Measurements from ENCODE around the gene MAP3K8. TPM values are rescaled to one million over a fixed set of nuclear protein-coding genes. Genes with fewer than 3 reads are reported as not detected.

MAP3K8 gene
- total RNA-seq, 1 donor from 2014 or later = 5.1 TPM

- no peak overlapping the region for H3K9ac ChIP-seq (ENCODE audit: low read length)
- TF ChIP-seq, protein P1, sequence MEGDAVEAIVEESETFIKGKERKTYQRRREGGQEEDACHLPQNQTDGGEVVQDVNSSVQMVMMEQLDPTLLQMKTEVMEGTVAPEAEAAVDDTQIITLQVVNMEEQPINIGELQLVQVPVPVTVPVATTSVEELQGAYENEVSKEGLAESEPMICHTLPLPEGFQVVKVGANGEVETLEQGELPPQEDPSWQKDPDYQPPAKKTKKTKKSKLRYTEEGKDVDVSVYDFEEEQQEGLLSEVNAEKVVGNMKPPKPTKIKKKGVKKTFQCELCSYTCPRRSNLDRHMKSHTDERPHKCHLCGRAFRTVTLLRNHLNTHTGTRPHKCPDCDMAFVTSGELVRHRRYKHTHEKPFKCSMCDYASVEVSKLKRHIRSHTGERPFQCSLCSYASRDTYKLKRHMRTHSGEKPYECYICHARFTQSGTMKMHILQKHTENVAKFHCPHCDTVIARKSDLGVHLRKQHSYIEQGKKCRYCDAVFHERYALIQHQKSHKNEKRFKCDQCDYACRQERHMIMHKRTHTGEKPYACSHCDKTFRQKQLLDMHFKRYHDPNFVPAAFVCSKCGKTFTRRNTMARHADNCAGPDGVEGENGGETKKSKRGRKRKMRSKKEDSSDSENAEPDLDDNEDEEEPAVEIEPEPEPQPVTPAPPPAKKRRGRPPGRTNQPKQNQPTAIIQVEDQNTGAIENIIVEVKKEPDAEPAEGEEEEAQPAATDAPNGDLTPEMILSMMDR (IDR thresholded peaks at IDR 0.05; ENCODE audit: insufficient read depth, low read depth, low read length) = no peak
- no peak for TF ChIP-seq EZH2 (IDR thresholded peaks at IDR 0.05; ENCODE audit: insufficient read depth, low read length)
- H3K27me3 Mint-ChIP-seq (ENCODE audit: low read depth, unreplicated experiment) = no peaks in the 10 kb centered on the region
- peaks cover 4% of the 10 kb centered on the region for H3K4me1 Mint-ChIP-seq (ENCODE audit: low read depth, unreplicated experiment)
- no peak overlapping the region for H3K4me3 ChIP-seq (ENCODE audit: insufficient read depth, low read depth, low read length)
- no peaks in the 10 kb centered on the region for H3K36me3 ChIP-seq (ENCODE audit: insufficient read depth, low read length)
- H3K9me3 ChIP-seq (ENCODE audit: insufficient read depth, low read depth, low read length) = no peaks in the 10 kb centered on the region
- no peak overlapping the region for H3K4me2 ChIP-seq (ENCODE audit: low read length)
- no peak overlapping the region for H3K27ac Mint-ChIP-seq (ENCODE audit: unreplicated experiment)
- no peak overlapping the region for H3K4me3 Mint-ChIP-seq (ENCODE audit: unreplicated experiment)
- no peaks in the 10 kb centered on the region for H3K4me1 ChIP-seq (ENCODE audit: insufficient read depth, low read length)
- no peaks in the 10 kb centered on the region for H4K20me1 ChIP-seq (ENCODE audit: insufficient read depth, low read length)
- no peaks in the 10 kb centered on the region for H3K9me3 Mint-ChIP-seq (ENCODE audit: unreplicated experiment)
- no peak for FAIRE-seq
- no peaks in the 10 kb centered on the region for H3K36me3 Mint-ChIP-seq (ENCODE audit: low read depth, unreplicated experiment)
- no peaks in the 10 kb centered on the region for H3K79me2 ChIP-seq (ENCODE audit: insufficient read depth, low read length)
- no peaks in the 10 kb centered on the region for H3K27me3 ChIP-seq (ENCODE audit: insufficient read depth, low read length)
- no peak for DNase-seq (ENCODE audit: low read depth)
- no peak overlapping the region for H2AFZ ChIP-seq (ENCODE audit: low read depth, low read length)
- H3K27ac ChIP-seq (ENCODE audit: low read depth, low read length) = no peak overlapping the region
Measured at GRCh38 chr10:30415593-30415992, 18.4 kb upstream of the MAP3K8 start.

DNA sequence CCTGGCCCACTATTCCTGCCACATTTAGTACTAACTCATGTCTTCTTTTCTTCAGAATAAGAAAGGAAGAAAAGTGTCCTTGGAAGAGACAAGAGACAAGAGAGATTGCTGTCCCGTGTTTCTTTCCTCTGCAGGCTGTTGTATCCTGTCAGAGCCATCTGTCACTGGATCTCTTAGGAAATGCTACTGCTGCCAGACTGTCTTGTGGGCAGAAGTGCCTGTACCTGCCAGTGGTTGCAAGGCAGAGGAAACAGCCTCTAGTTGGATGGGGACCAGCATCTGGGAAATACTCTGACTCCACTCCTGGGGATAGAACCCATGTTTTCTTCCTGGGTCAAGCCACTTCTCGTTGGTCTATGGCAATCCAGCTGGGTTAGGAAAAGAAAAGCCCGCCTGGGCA is 16.7 kb upstream of the MAP3K8 start:
- no peak overlapping the region for H3K27ac Mint-ChIP-seq (ENCODE audit: unreplicated experiment)
- no peaks in the 10 kb centered on the region for H3K27me3 Mint-ChIP-seq (ENCODE audit: low read depth, unreplicated experiment)
- no peaks in the 10 kb centered on the region for H3K36me3 Mint-ChIP-seq (ENCODE audit: low read depth, unreplicated experiment)
- no peak for TF ChIP-seq EZH2 (IDR thresholded peaks at IDR 0.05; ENCODE audit: insufficient read depth, low read length)
- TF ChIP-seq, protein P1 (IDR thresholded peaks at IDR 0.05; ENCODE audit: insufficient read depth, low read depth, low read length) = no peak
- H2AFZ ChIP-seq (ENCODE audit: low read depth, low read length) = no peak overlapping the region
- no peaks in the 10 kb centered on the region for H3K9me3 ChIP-seq (ENCODE audit: insufficient read depth, low read depth, low read length)
- no peak for DNase-seq (ENCODE audit: low read depth)
- no peak overlapping the region for H3K9ac ChIP-seq (ENCODE audit: low read length)
- no peak overlapping the region for H3K27ac ChIP-seq (ENCODE audit: low read depth, low read length)
- H4K20me1 ChIP-seq (ENCODE audit: insufficient read depth, low read length) = no peaks in the 10 kb centered on the region
- H3K36me3 ChIP-seq (ENCODE audit: insufficient read depth, low read length) = no peaks in the 10 kb centered on the region
- FAIRE-seq = no peak
- H3K4me3 ChIP-seq (ENCODE audit: insufficient read depth, low read depth, low read length) = no peak overlapping the region
- no peaks in the 10 kb centered on the region for H3K79me2 ChIP-seq (ENCODE audit: insufficient read depth, low read length)
- H3K4me3 Mint-ChIP-seq (ENCODE audit: unreplicated experiment) = no peak overlapping the region
- H3K27me3 ChIP-seq (ENCODE audit: insufficient read depth, low read length) = no peaks in the 10 kb centered on the region
- no peaks in the 10 kb centered on the region for H3K9me3 Mint-ChIP-seq (ENCODE audit: unreplicated experiment)
- peaks cover 4% of the 10 kb centered on the region for H3K4me1 Mint-ChIP-seq (ENCODE audit: low read depth, unreplicated experiment)
- H3K4me2 ChIP-seq (ENCODE audit: low read length) = no peak overlapping the region
- H3K4me1 ChIP-seq (ENCODE audit: insufficient read depth, low read length) = no peaks in the 10 kb centered on the region

DNA sequence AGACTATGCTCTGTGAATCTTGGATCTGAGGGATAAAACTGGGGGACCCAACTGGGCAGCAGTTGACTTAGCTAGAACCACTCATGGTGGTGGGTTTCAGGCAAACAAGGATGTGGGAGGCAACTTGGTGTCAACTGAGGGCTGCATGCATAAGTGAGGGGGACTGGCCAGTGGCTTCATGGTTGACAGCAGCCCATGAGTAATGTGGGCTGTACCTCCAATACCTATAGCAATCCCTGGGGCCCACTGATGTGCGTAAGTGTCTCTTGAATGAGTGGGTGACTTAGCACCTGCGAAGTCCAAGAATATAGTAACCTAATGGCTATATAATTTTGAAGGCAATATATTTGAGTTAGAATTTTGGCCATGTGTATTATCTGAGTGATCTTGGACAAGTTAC is 13.7 kb upstream of the MAP3K8 start:
- Mint-ChIP-seq H3K36me3 (ENCODE audit: low read depth, unreplicated experiment) (no peaks in the 10 kb centered on the region), H3K4me3 (ENCODE audit: unreplicated experiment) (no peak overlapping the region), H3K27ac (ENCODE audit: unreplicated experiment) (no peak overlapping the region), H3K27me3 (ENCODE audit: low read depth, unreplicated experiment) (no peaks in the 10 kb centered on the region), H3K9me3 (ENCODE audit: unreplicated experiment) (no peaks in the 10 kb centered on the region), H3K4me1 (ENCODE audit: low read depth, unreplicated experiment) (peaks cover 13% of the 10 kb centered on the region)
- Histone ChIP-seq H3K4me2 (ENCODE audit: low read length) (no peak overlapping the region), H3K27me3 (ENCODE audit: insufficient read depth, low read length) (no peaks in the 10 kb centered on the region), H3K4me1 (ENCODE audit: insufficient read depth, low read length) (peaks cover 12% of the 10 kb centered on the region), H3K9ac (ENCODE audit: low read length) (no peak overlapping the region), H3K9me3 (ENCODE audit: insufficient read depth, low read depth, low read length) (no peaks in the 10 kb centered on the region), H4K20me1 (ENCODE audit: insufficient read depth, low read length) (no peaks in the 10 kb centered on the region), H3K4me3 (ENCODE audit: insufficient read depth, low read depth, low read length) (no peak overlapping the region), H3K36me3 (ENCODE audit: insufficient read depth, low read length) (no peaks in the 10 kb centered on the region), H2AFZ (ENCODE audit: low read depth, low read length) (no peak overlapping the region), H3K27ac (ENCODE audit: low read depth, low read length) (no peak overlapping the region), H3K79me2 (ENCODE audit: insufficient read depth, low read length) (no peaks in the 10 kb centered on the region)
- DNase-seq (ENCODE audit: low read depth) (no peak), FAIRE-seq (no peak)
- TF ChIP-seq EZH2 (IDR thresholded peaks at IDR 0.05; ENCODE audit: insufficient read depth, low read length) = no peak
- TF ChIP-seq, protein P1 (IDR thresholded peaks at IDR 0.05; ENCODE audit: insufficient read depth, low read depth, low read length) = no peak
